ENCODE data around the gene TAS1R2. TPM values are rescaled to one million over a fixed set of nuclear protein-coding genes. Genes with fewer than 3 reads are reported as not detected.

Gene TAS1R2
- total RNA-seq = 0.98 TPM

DNA sequence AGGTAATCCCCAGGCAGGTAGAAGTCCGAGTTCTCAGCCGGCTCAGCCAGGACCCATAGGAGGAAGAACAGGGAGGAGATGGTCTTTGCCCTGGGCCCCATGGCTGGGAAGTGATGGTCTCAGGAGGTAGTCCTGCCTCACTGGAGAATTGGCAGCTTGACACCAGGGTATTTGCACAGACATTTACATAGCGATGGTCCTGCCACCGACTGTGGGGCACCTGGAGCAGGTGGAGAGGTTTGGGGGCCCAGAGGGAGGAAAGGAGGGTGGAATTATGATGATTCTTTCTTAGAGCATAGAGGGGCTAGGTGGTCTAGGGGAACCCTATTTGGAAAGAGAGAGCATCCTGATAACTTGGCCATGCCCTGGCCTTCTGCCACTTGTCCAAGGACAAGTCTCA lies at the start of gene TAS1R2:
Gene TAS1R2 (minus strand): TSS at position 101 of the 400 bp plus-strand sequence. CDS start 0 bp downstream, at position 101.
- no peak for DNase-seq (ENCODE audit: extremely low spot score in 2 of 2)
- Histone ChIP-seq H3K27ac (no peak within 1 kb of the TSS), H3K4me1 (no peaks in the 10 kb centered on the region), H3K27me3 (no peaks in the 10 kb centered on the region), H3K36me3 (no peaks in the 10 kb centered on the region), H3K9me3 (no peaks in the 10 kb centered on the region), H3K4me3 (no peak within 1 kb of the TSS)
- intact Hi-C loops (cut with DNase I) = no loop called here
- no peak for TF ChIP-seq POLR2AphosphoS5 (IDR thresholded peaks at IDR 0.05; ENCODE audit: insufficient read depth in 1 of 2, low read depth in 1 of 2)
- TF ChIP-seq POLR2A (IDR thresholded peaks at IDR 0.05) = no peak
- TF ChIP-seq, protein P1, sequence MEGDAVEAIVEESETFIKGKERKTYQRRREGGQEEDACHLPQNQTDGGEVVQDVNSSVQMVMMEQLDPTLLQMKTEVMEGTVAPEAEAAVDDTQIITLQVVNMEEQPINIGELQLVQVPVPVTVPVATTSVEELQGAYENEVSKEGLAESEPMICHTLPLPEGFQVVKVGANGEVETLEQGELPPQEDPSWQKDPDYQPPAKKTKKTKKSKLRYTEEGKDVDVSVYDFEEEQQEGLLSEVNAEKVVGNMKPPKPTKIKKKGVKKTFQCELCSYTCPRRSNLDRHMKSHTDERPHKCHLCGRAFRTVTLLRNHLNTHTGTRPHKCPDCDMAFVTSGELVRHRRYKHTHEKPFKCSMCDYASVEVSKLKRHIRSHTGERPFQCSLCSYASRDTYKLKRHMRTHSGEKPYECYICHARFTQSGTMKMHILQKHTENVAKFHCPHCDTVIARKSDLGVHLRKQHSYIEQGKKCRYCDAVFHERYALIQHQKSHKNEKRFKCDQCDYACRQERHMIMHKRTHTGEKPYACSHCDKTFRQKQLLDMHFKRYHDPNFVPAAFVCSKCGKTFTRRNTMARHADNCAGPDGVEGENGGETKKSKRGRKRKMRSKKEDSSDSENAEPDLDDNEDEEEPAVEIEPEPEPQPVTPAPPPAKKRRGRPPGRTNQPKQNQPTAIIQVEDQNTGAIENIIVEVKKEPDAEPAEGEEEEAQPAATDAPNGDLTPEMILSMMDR (IDR thresholded peaks at IDR 0.05) = no peak

GRCh38 chr1:18907917-18908845 lies 48.7 kb upstream of the TAS1R2 start:
- Histone ChIP-seq H3K4me3 (no peak overlapping the region), H3K36me3 (peaks cover 0 to 38% of the 10 kb centered on the region in 2 donors), H3K27ac (peak overlapping the region; percentile 64), H3K9me3 (no peaks in the 10 kb centered on the region), H3K4me1 (peaks cover 21% of the 10 kb centered on the region), H3K27me3 (no peaks in the 10 kb centered on the region)
- DNase-seq (ENCODE audit: extremely low spot score in 2 of 2) = no peak
- intact Hi-C loops (cut with DNase I) = loop anchor here (10.0 kb wide), 1 partner anchor 187 kb away; no protein-coding TSS in a partner anchor
- TF ChIP-seq POLR2AphosphoS5 (IDR thresholded peaks at IDR 0.05; ENCODE audit: insufficient read depth in 1 of 2, low read depth in 1 of 2) = no peak
- no peak for TF ChIP-seq POLR2A (IDR thresholded peaks at IDR 0.05)
- TF ChIP-seq, protein P1 (IDR thresholded peaks at IDR 0.05) = no peak

DNA sequence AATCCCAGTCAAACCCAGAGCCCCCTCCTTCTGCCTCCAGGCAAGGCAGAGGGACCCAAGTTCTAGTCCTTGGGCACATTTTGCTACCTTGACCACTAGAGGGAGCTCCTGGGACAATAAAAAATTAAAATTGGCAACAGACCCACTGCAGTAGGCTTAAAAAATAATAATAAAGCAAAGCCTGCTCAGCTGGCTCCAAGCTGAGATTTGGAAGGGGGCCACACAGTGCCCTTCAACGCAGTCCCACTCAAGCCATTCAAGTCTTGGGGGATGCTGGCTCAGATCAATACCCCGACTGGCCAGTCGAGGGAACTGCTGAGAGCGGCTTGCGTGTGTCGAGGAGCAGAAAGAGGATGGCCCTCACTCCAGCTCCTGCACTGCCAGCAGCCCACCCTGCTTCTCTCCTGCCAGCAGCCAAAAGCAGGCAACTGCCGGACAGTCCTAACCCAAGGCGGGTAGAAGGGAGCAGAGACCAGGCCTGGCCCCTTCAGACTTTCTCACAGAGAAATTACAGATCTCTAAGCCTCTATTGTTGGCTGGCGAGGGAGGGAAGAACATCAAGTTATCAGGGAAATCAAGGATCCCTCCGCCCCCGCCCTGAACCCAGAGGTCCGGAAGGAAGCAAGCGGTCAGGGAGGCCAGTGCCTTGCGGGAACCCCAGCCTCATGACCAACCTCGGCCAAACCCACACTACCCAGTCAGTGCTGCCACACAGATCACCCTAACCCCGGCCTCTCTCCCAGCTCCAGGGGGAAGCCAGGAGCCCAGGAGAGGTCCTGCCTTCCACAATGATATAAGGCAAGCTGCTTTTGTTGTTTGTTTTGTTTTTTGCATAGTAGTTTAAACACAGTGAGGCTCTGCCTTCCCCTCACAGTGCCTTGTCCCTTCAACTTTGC lies 47.8 kb upstream of the TAS1R2 start:
- Histone ChIP-seq H3K9me3 (no peaks in the 10 kb centered on the region), H3K27me3 (no peaks in the 10 kb centered on the region), H3K4me3 (no peak overlapping the region), H3K27ac (peak overlapping the region; percentile 64), H3K36me3 (peaks cover 0 to 38% of the 10 kb centered on the region in 2 donors), H3K4me1 (peaks cover 19% of the 10 kb centered on the region)
- TF ChIP-seq POLR2A (IDR thresholded peaks at IDR 0.05) (no peak), POLR2AphosphoS5 (IDR thresholded peaks at IDR 0.05; ENCODE audit: insufficient read depth in 1 of 2, low read depth in 1 of 2) (peak; percentile 32 to 71)
- TF ChIP-seq, protein P1 (IDR thresholded peaks at IDR 0.05) = peak; percentile 78 to 94 (median 88)
- no peak for DNase-seq (ENCODE audit: extremely low spot score in 2 of 2)
- intact Hi-C loops (cut with DNase I) = loop anchor here (10.0 kb wide), 1 partner anchor 188 kb away; no protein-coding TSS in a partner anchor

GRCh38 chr1:18903291-18903756 lies 43.9 kb upstream of the TAS1R2 start:
- H3K27me3 ChIP-seq = no peaks in the 10 kb centered on the region
- peaks cover 48% of the 10 kb centered on the region for H3K4me1 ChIP-seq
- TF ChIP-seq POLR2AphosphoS5 (IDR thresholded peaks at IDR 0.05; ENCODE audit: insufficient read depth in 1 of 2, low read depth in 1 of 2) (no peak), POLR2A (IDR thresholded peaks at IDR 0.05) (no peak)
- TF ChIP-seq, protein P1 (IDR thresholded peaks at IDR 0.05) = no peak
- H3K36me3 ChIP-seq = peaks cover 0 to 2% of the 10 kb centered on the region in 2 donors
- peak overlapping the region; percentile 87 for H3K27ac ChIP-seq
- intact Hi-C loops (cut with DNase I) = loop anchor here (10.0 kb wide), 1 partner anchor 191 kb away; no protein-coding TSS in a partner anchor
- H3K4me3 ChIP-seq = peak overlapping the region; percentile 66 to 75
- no peak for DNase-seq (ENCODE audit: extremely low spot score in 2 of 2)
- H3K9me3 ChIP-seq = no peaks in the 10 kb centered on the region
